ENCODE results near the gene SCP2.

- TF ChIP-seq CTCF (IDR thresholded peaks at IDR 0.05; ENCODE audit: low read length), result no peak
- no peak for TF ChIP-seq EZH2 (IDR thresholded peaks at IDR 0.05; ENCODE audit: borderline replicate concordance, low read length)
Measured at GRCh38 chr1:53088616-53089300, 161.7 kb downstream of the SCP2 start.
